Lung (tissue), 12 donors: Measurements from ENCODE around the gene CHRNE. TPM values are rescaled to one million over a fixed set of nuclear protein-coding genes. Genes with fewer than 3 reads are reported as not detected.
A peak's percentile ranks its signal among the peaks of the same experiment; 100 is the strongest.

Source experiments
- ATAC-seq: fragments of 200-7000 bp; cut with Tn5 transposase; one replicate; pipeline ENCODE4 v1.9.1; 2020; ENCODE audit warnings: moderate number of reproducible peaks; ENCODE audit not compliant: insufficient read depth, low FRiP score
- DNase-seq, 3 donors: peaks; one replicate each; pipeline ENCODE4 v3.0.0-alpha.2; 2013 to 2017
- H3K27ac ChIP-seq, 2 donors: one replicate each; pipeline ENCODE4 v1.5.1; 2013; ENCODE audit warnings: mild to moderate bottlenecking in 2 of 2, moderate library complexity in 2 of 2, control low read depth in 1 of 2, inconsistent platforms in 1 of 2, low read depth in 1 of 2, low read length in 1 of 2
- H3K27me3 ChIP-seq, 3 donors: one replicate each; pipeline ENCODE4 v1.5.1; 2013; ENCODE audit warnings: low read length in 2 of 3; ENCODE audit not compliant: control insufficient read depth in 3 of 3, insufficient read depth in 3 of 3
- H3K36me3 ChIP-seq, 4 donors: one replicate each; pipeline ENCODE4 v1.5.1; 2013; ENCODE audit warnings: low read length in 4 of 4, mild to moderate bottlenecking in 1 of 4, moderate library complexity in 1 of 4; ENCODE audit not compliant: control insufficient read depth in 4 of 4, insufficient read depth in 4 of 4
- H3K4me1 ChIP-seq, 5 donors: one replicate each; pipeline ENCODE4 v1.5.1; 2013; ENCODE audit warnings: low read length in 5 of 5, mild to moderate bottlenecking in 2 of 5, moderate library complexity in 1 of 5; ENCODE audit not compliant: control insufficient read depth in 5 of 5, insufficient read depth in 5 of 5
- H3K4me3 ChIP-seq: one replicate; pipeline ENCODE4 v1.5.1; 2013; ENCODE audit warnings: mild to moderate bottlenecking, control low read depth, moderate library complexity
- H3K9ac ChIP-seq, 2 donors: one replicate each; pipeline ENCODE4 v1.5.1; 2013; ENCODE audit warnings: low read length in 2 of 2, control low read depth in 1 of 2; ENCODE audit not compliant: insufficient read depth in 1 of 2
- H3K9me3 ChIP-seq, 4 donors: one replicate each; pipeline ENCODE4 v1.5.1; 2013; ENCODE audit warnings: low read length in 3 of 4, mild to moderate bottlenecking in 1 of 4, moderate library complexity in 1 of 4; ENCODE audit not compliant: control insufficient read depth in 4 of 4, insufficient read depth in 3 of 4
- CTCF ChIP-seq: IDR thresholded peaks from 2 replicates; pipeline ENCODE4 v1.5.1; 2012; ENCODE audit warnings: mild to moderate bottlenecking; ENCODE audit errors: control extremely low read depth, extremely low read depth
- WGBS, 2 donors: extraction: QIAGEN DNeasy Blood & Tissue Kit; methylation state at CpG; one replicate each; pipeline ENCODE4 v1.1.7; 2013; 5-methylcytosine and 5-hydroxymethylcytosine counted together
- polyA plus RNA-seq, 2 donors: library from polyadenylated mRNA; stranded (reverse); fragments of 200-250 nt; gene quantifications; one replicate each; pipeline ENCODE4 v1.2.1, GENCODE V29; 2013
- total RNA-seq, 2 donors: library from RNA; depleted of rRNA in 1 of 2; stranded (reverse); fragments of >200 nt in 1 of 2; gene quantifications; one replicate each; pipeline ENCODE4 v1.2.1, GENCODE V29; 2014 to 2021
- donor health status: control.
- donor health status: control.
- donor health status: Bipolar disorder and iron deficiency.
- donor health status: healthy.
- donor health status: DM: yes; HTN: yes; CAD: no.

CHRNE gene
- total and polyA plus RNA-seq, 4 donors = 0.61 to 2.3 (median 1.00) TPM

GRCh38 chr17:4937553-4937952, 34.7 kb upstream of the CHRNE start:
- ATAC-seq (no peak), DNase-seq (no peak)
- Histone ChIP-seq H3K27ac (no peak overlapping the region), H3K27me3 (no peaks in the 10 kb centered on the region), H3K4me1 (peaks cover 4 to 34% (median 13%) of the 10 kb centered on the region in 5 donors), H3K9me3 (no peaks in the 10 kb centered on the region), H3K4me3 (no peak overlapping the region), H3K9ac (no peak overlapping the region), H3K36me3 (peaks cover under 1 to 16% (median 12%) of the 10 kb centered on the region in 4 donors)
- no peak for TF ChIP-seq CTCF
- 94 to 96% methylated on average over 16 of the region's 16 CpGs for WGBS, 2 donors

- Histone ChIP-seq H3K27ac (no peak overlapping the region), H3K4me1 (peaks cover 4 to 29% (median 10%) of the 10 kb centered on the region in 5 donors), H3K9me3 (no peaks in the 10 kb centered on the region), H3K9ac (no peak overlapping the region), H3K36me3 (peaks cover 0 to 13% (median 10%) of the 10 kb centered on the region in 4 donors), H3K4me3 (no peak overlapping the region), H3K27me3 (no peaks in the 10 kb centered on the region)
- 92% methylated on average over 3 of the region's 3 CpGs for WGBS, 2 donors
- no peak for DNase-seq
- ATAC-seq = no peak
- TF ChIP-seq CTCF = no peak
These were observed 33.5 kb upstream of the CHRNE start for GRCh38 chr17:4936436-4936835.

- Histone ChIP-seq H3K36me3 (peaks cover 0 to 13% (median 10%) of the 10 kb centered on the region in 4 donors), H3K27me3 (no peaks in the 10 kb centered on the region), H3K27ac (peak overlapping the region in 1 of 2 donors; percentile 37), H3K9me3 (no peaks in the 10 kb centered on the region), H3K9ac (no peak overlapping the region), H3K4me3 (no peak overlapping the region), H3K4me1 (peaks cover 4 to 21% (median 7%) of the 10 kb centered on the region in 5 donors)
- ATAC-seq (no peak), DNase-seq (no peak)
- no peak for TF ChIP-seq CTCF
These were observed 32.8 kb upstream of the CHRNE start for GRCh38 chr17:4935650-4936049.
